ENCODE data around the gene NAP1L1. TPM values are rescaled to one million over a fixed set of nuclear protein-coding genes. Genes with fewer than 3 reads are reported as not detected.

NAP1L1 gene
- total RNA-seq, 4 donors from 2014 or later: 103 to 279 (median 201) TPM

GRCh38 chr12:76008428-76008827, 76.1 kb downstream of the NAP1L1 start:
- H3K36me3 ChIP-seq: no peaks in the 10 kb centered on the region
- no peak for DNase-seq
- intact Hi-C loops (cut with DNase I): no loop called here
- no peak overlapping the region for H3K4me3 ChIP-seq
- H3K27me3 ChIP-seq: no peaks in the 10 kb centered on the region
- 84 to 95% methylated on average over 2 to 3 of the region's 3 CpGs for WGBS, 2 donors
- TF ChIP-seq POLR2A (IDR thresholded peaks at IDR 0.05) (no peak), CTCF (IDR thresholded peaks at IDR 0.05) (no peak)
- H3K9me3 ChIP-seq: no peaks in the 10 kb centered on the region
- H3K4me1 ChIP-seq: peaks cover 0 to 13% (median 7%) of the 10 kb centered on the region in 3 donors
- H3K27ac ChIP-seq: no peak overlapping the region

GRCh38 chr12:76007640-76008039, 76.8 kb downstream of the NAP1L1 start:
- 88 to 93% methylated on average over 8 of the region's 8 CpGs for WGBS, 2 donors
- H3K4me1 ChIP-seq: peaks cover 0 to 13% (median 7%) of the 10 kb centered on the region in 3 donors

GRCh38 chr12:76006028-76006925, 78.2 kb downstream of the NAP1L1 start:
- Histone ChIP-seq H3K4me1 (peaks cover 0 to 12% (median 6%) of the 10 kb centered on the region in 3 donors), H3K4me3 (no peak overlapping the region), H3K9me3 (no peaks in the 10 kb centered on the region), H3K36me3 (no peaks in the 10 kb centered on the region), H3K27me3 (no peaks in the 10 kb centered on the region), H3K27ac (no peak overlapping the region)
- DNase-seq: no peak
- 91 to 95% methylated on average over 9 of the region's 9 CpGs for WGBS, 2 donors
- TF ChIP-seq CTCF (IDR thresholded peaks at IDR 0.05) (no peak), POLR2A (IDR thresholded peaks at IDR 0.05) (no peak)
- intact Hi-C loops (cut with DNase I): no loop called here

More at GRCh38 chr12:76007640-76008039, 76.8 kb downstream of the NAP1L1 start:
- Histone ChIP-seq H3K36me3 (no peaks in the 10 kb centered on the region), H3K27ac (no peak overlapping the region), H3K27me3 (no peaks in the 10 kb centered on the region), H3K4me3 (no peak overlapping the region), H3K9me3 (no peaks in the 10 kb centered on the region)
- intact Hi-C loops (cut with DNase I): no loop called here
- TF ChIP-seq POLR2A (IDR thresholded peaks at IDR 0.05): no peak
- TF ChIP-seq CTCF (IDR thresholded peaks at IDR 0.05): no peak
- DNase-seq: no peak

- Histone ChIP-seq H3K4me3 (no peak overlapping the region), H3K36me3 (no peaks in the 10 kb centered on the region), H3K27me3 (no peaks in the 10 kb centered on the region), H3K27ac (no peak overlapping the region), H3K4me1 (no peaks in the 10 kb centered on the region), H3K9me3 (no peaks in the 10 kb centered on the region)
- 90% methylated on average over 2 of the region's 2 CpGs; no CpG with 5 or more reads in 1 of the 2 donors for WGBS, 2 donors
- DNase-seq: no peak
- intact Hi-C loops (cut with DNase I): no loop called here
- no peak for TF ChIP-seq POLR2A (IDR thresholded peaks at IDR 0.05)
- TF ChIP-seq CTCF (IDR thresholded peaks at IDR 0.05): no peak
These were observed 81.2 kb downstream of the NAP1L1 start for GRCh38 chr12:76003355-76003638.

GRCh38 chr12:76002598-76003354, 81.7 kb downstream of the NAP1L1 start:
- DNase-seq: no peak
- TF ChIP-seq CTCF (IDR thresholded peaks at IDR 0.05) (no peak), POLR2A (IDR thresholded peaks at IDR 0.05) (no peak)
- Histone ChIP-seq H3K36me3 (no peaks in the 10 kb centered on the region), H3K4me1 (no peaks in the 10 kb centered on the region), H3K27me3 (no peaks in the 10 kb centered on the region), H3K9me3 (no peaks in the 10 kb centered on the region), H3K27ac (no peak overlapping the region), H3K4me3 (no peak overlapping the region)
- 73 to 100% methylated on average over 1 of the region's 1 CpG for WGBS, 2 donors
- intact Hi-C loops (cut with DNase I): no loop called here
